ENCODE results near the gene MERTK. TPM values are rescaled to one million over a fixed set of nuclear protein-coding genes. Genes with fewer than 3 reads are reported as not detected.
A peak's percentile ranks its signal among the peaks of the same experiment; 100 is the strongest.

MERTK gene
- total RNA-seq, 1 experiment from 2014 or later = 2.5 TPM

GRCh38 chr2:112032689-112033465, 134.5 kb downstream of the MERTK start:
- no TSS peak for BruUV-seq (replicated peaks)
- Histone ChIP-seq H3K36me3 (ENCODE audit: low read depth, low read length) (no peaks in the 10 kb centered on the region), H3K9me2 (replicated peaks; ENCODE audit: low read length) (no peaks in the 10 kb centered on the region), H3K4me1 (ENCODE audit: insufficient read depth, low read length) (peaks cover 36% of the 10 kb centered on the region), H3F3A (ENCODE audit: low read length, unreplicated experiment) (peaks cover 4% of the 10 kb centered on the region), H2AFZ (ENCODE audit: low read length) (no peak overlapping the region), H3K27me3 (ENCODE audit: low read length) (no peaks in the 10 kb centered on the region), H3K9me3 (ENCODE audit: low read length) (no peaks in the 10 kb centered on the region; the same call in 1 of the 2 replicates), H4K20me1 (ENCODE audit: low read length) (no peaks in the 10 kb centered on the region), H3K79me2 (ENCODE audit: low read length) (no peaks in the 10 kb centered on the region), H3K9ac (ENCODE audit: low read length) (no peak overlapping the region), H3K4me3 (ENCODE audit: low read length) (no peak overlapping the region), H3K4me2 (ENCODE audit: low read length) (peak overlapping the region; percentile 39), H3K27ac (ENCODE audit: low read length) (peak overlapping the region; percentile 57)
- ChIA-PET POLR2A (ENCODE audit: unreplicated experiment) (no interaction called here), CTCF (interaction anchor here (1.1 kb wide), 2 partner anchors 14 to 135 kb away, joined by 4 to 5 read pairs; no protein-coding TSS in a partner anchor)
- intact Hi-C loops (cut with micrococcal nuclease) = no loop called here
- DNase-seq (peak; percentile 93), ATAC-seq (peak; percentile 75)
- TF ChIP-seq EZH2phosphoT487 (IDR thresholded peaks at IDR 0.05; ENCODE audit: borderline replicate concordance, low read length) (no peak), CTCF (conservative IDR thresholded peaks at IDR 0.05; ENCODE audit: low read depth, low read length) (peak; percentile 26; the same call in 1 of the 2 replicates)

- intact Hi-C loops (cut with micrococcal nuclease) = no loop called here
- Histone ChIP-seq H3K27me3 (ENCODE audit: low read length) (no peaks in the 10 kb centered on the region), H3K9ac (ENCODE audit: low read length) (no peak overlapping the region), H3K4me3 (ENCODE audit: low read length) (no peak overlapping the region), H3K79me2 (ENCODE audit: low read length) (no peaks in the 10 kb centered on the region), H3F3A (ENCODE audit: low read length, unreplicated experiment) (peaks cover 4% of the 10 kb centered on the region), H3K4me1 (ENCODE audit: insufficient read depth, low read length) (peaks cover 34% of the 10 kb centered on the region), H3K36me3 (ENCODE audit: low read depth, low read length) (no peaks in the 10 kb centered on the region), H3K27ac (ENCODE audit: low read length) (peak overlapping the region; percentile 57), H3K9me3 (ENCODE audit: low read length) (no peaks in the 10 kb centered on the region; the same call in 1 of the 2 replicates), H4K20me1 (ENCODE audit: low read length) (no peaks in the 10 kb centered on the region), H3K9me2 (replicated peaks; ENCODE audit: low read length) (no peaks in the 10 kb centered on the region), H3K4me2 (ENCODE audit: low read length) (peak overlapping the region; percentile 39), H2AFZ (ENCODE audit: low read length) (no peak overlapping the region)
- ChIA-PET POLR2A (ENCODE audit: unreplicated experiment) (no interaction called here), CTCF (interaction anchor here (1.1 kb wide), 1 partner anchor 14 kb away, joined by 4 read pairs; no protein-coding TSS in a partner anchor)
- peak; percentile 60 for DNase-seq
- BruUV-seq (replicated peaks) = no TSS peak
- no peak for ATAC-seq
- TF ChIP-seq CTCF (conservative IDR thresholded peaks at IDR 0.05; ENCODE audit: low read depth, low read length) = no peak
- TF ChIP-seq EZH2phosphoT487 (IDR thresholded peaks at IDR 0.05; ENCODE audit: borderline replicate concordance, low read length) = no peak
- no peak for TF ChIP-seq EZH2 (IDR thresholded peaks at IDR 0.05; ENCODE audit: low read length, unreplicated experiment)
These were observed 135.2 kb downstream of the MERTK start for GRCh38 chr2:112033600-112033999.

GRCh38 chr2:112034924-112035323, 136.5 kb downstream of the MERTK start:
- Histone ChIP-seq H3K4me1 (ENCODE audit: insufficient read depth, low read length) (peaks cover 22% of the 10 kb centered on the region), H3K9me3 (ENCODE audit: low read length) (no peaks in the 10 kb centered on the region; the same call in 1 of the 2 replicates), H3K4me3 (ENCODE audit: low read length) (no peak overlapping the region), H3F3A (ENCODE audit: low read length, unreplicated experiment) (no peaks in the 10 kb centered on the region), H3K4me2 (ENCODE audit: low read length) (no peak overlapping the region), H3K27ac (ENCODE audit: low read length) (no peak overlapping the region), H3K27me3 (ENCODE audit: low read length) (no peaks in the 10 kb centered on the region), H3K9ac (ENCODE audit: low read length) (no peak overlapping the region), H3K79me2 (ENCODE audit: low read length) (no peaks in the 10 kb centered on the region), H2AFZ (ENCODE audit: low read length) (no peak overlapping the region), H3K36me3 (ENCODE audit: low read depth, low read length) (no peaks in the 10 kb centered on the region), H4K20me1 (ENCODE audit: low read length) (no peaks in the 10 kb centered on the region), H3K9me2 (replicated peaks; ENCODE audit: low read length) (no peaks in the 10 kb centered on the region)
- POLR2A ChIA-PET (ENCODE audit: unreplicated experiment) = no interaction called here
- CTCF ChIA-PET = no interaction called here
- intact Hi-C loops (cut with micrococcal nuclease) = no loop called here
- DNase-seq (no peak), ATAC-seq (no peak)
- no peak for TF ChIP-seq CTCF (conservative IDR thresholded peaks at IDR 0.05; ENCODE audit: low read depth, low read length)
- no peak for TF ChIP-seq EZH2 (IDR thresholded peaks at IDR 0.05; ENCODE audit: low read length, unreplicated experiment)
- TF ChIP-seq EZH2phosphoT487 (IDR thresholded peaks at IDR 0.05; ENCODE audit: borderline replicate concordance, low read length) = no peak
- BruUV-seq (replicated peaks) = no TSS peak
